Thoracic aorta (tissue), 2 donors: ENCODE measurements around the gene DPAGT1. TPM values are rescaled to one million over a fixed set of nuclear protein-coding genes. Genes with fewer than 3 reads are reported as not detected.

Experiments used
- ATAC-seq: fragments of 150-250 bp; one replicate; pipeline ENCODE4 v1.8.0; 2017; ENCODE audit warnings: low read depth; ENCODE audit not compliant: insufficient number of reproducible peaks, low FRiP score
- DNase-seq: peaks from one replicate; pipeline ENCODE4 v3.0.0-alpha.2; 2020; ENCODE audit warnings: low spot score
- H3K27ac ChIP-seq, 2 donors: fragments of 200-600 bp; sonication (generic); 1 replicate in 1 of 2; 2 replicates in 1 of 2; pipeline ENCODE4 v1.5.1; 2016; ENCODE audit warnings: mild to moderate bottlenecking in 2 of 2, moderate library complexity in 2 of 2
- H3K27me3 ChIP-seq: fragments of 200-600 bp; sonication (generic); replicated peaks from 2 replicates; pipeline ENCODE4 v1.6.0; 2016; ENCODE audit warnings: mild to moderate bottlenecking; ENCODE audit not compliant: insufficient read depth
- H3K36me3 ChIP-seq: fragments of 200-600 bp; sonication (generic); one replicate; pipeline ENCODE4 v1.5.1; 2016
- H3K4me1 ChIP-seq, 2 donors: fragments of 200-600 bp; sonication (generic); 1 replicate in 1 of 2; 2 replicates in 1 of 2; pipeline versions ENCODE4 v1.5.1 to v1.6.0; 2016; ENCODE audit warnings: low read depth in 2 of 2, mild to moderate bottlenecking in 1 of 2; ENCODE audit not compliant: control insufficient read depth in 1 of 2
- H3K4me3 ChIP-seq: fragments of 200-600 bp; sonication (generic); 2 replicates; pipeline ENCODE4 v1.5.1; 2016; ENCODE audit warnings: mild to moderate bottlenecking
- H3K9me3 ChIP-seq: fragments of 200-600 bp; sonication (generic); 2 replicates; pipeline ENCODE4 v1.5.1; 2016
- CTCF ChIP-seq: fragments of 200-600 bp; sonication (generic); IDR thresholded peaks from one replicate; pipeline ENCODE4 v1.5.1; 2019; ENCODE audit warnings: antibody characterized with exemption
- total RNA-seq, 2 donors: library from RNA; depleted of rRNA; stranded (reverse); fragments of >200 nt; gene quantifications; one replicate each; pipeline versions ENCODE4 v1.1.0 to v1.2.3, GENCODE V29; 2016

DPAGT1 gene
- total RNA-seq, 2 donors from 2014 or later = 21.4 to 44.3 TPM

- no peak for TF ChIP-seq CTCF
- no peak for DNase-seq
- Histone ChIP-seq H3K9me3 (no peaks in the 10 kb centered on the region), H3K4me1 (peaks cover 8 to 10% of the 10 kb centered on the region in 2 donors), H3K4me3 (no peak overlapping the region), H3K27me3 (no peaks in the 10 kb centered on the region), H3K27ac (no peak overlapping the region), H3K36me3 (peaks cover 32% of the 10 kb centered on the region)
- ATAC-seq = no peak
These were observed 25.1 kb upstream of the DPAGT1 start for GRCh38 chr11:119126675-119127268.

GRCh38 chr11:119125821-119126220 is 24.2 kb upstream of the DPAGT1 start:
- peaks cover 8 to 12% of the 10 kb centered on the region in 2 donors for H3K4me1 ChIP-seq
- H3K9me3 ChIP-seq = no peaks in the 10 kb centered on the region
- H3K36me3 ChIP-seq = peaks cover 23% of the 10 kb centered on the region
- H3K27ac ChIP-seq = no peak overlapping the region
- DNase-seq (no peak), ATAC-seq (no peak)
- H3K4me3 ChIP-seq = no peak overlapping the region
- H3K27me3 ChIP-seq = no peaks in the 10 kb centered on the region
- no peak for TF ChIP-seq CTCF

- ATAC-seq (peak; percentile 6), DNase-seq (no peak)
- Histone ChIP-seq H3K4me3 (peak overlapping the region; percentile 73), H3K27me3 (no peaks in the 10 kb centered on the region), H3K36me3 (peaks cover 10% of the 10 kb centered on the region), H3K9me3 (no peaks in the 10 kb centered on the region), H3K27ac (peak overlapping the region in 1 of 2 donors; percentile 25), H3K4me1 (peaks cover 8 to 16% of the 10 kb centered on the region in 2 donors)
- TF ChIP-seq CTCF = no peak
These were observed 20.1 kb upstream of the DPAGT1 start for GRCh38 chr11:119121811-119122124.

- peak within 1 kb of the TSS; percentile 73 for H3K4me3 ChIP-seq
- H3K27me3 ChIP-seq = no peaks in the 10 kb centered on the region
- DNase-seq (peak; percentile 99), ATAC-seq (peak; percentile 97)
- peaks cover 8 to 16% of the 10 kb centered on the region in 2 donors for H3K4me1 ChIP-seq
- TF ChIP-seq CTCF = no peak
- H3K9me3 ChIP-seq = no peaks in the 10 kb centered on the region
- peak within 1 kb of the TSS; percentile 25 to 61 for H3K27ac ChIP-seq
- H3K36me3 ChIP-seq = peaks cover 13% of the 10 kb centered on the region
These were observed 19.6 kb upstream of the DPAGT1 start, which contains the start of gene HINFP for GRCh38 chr11:119121008-119121810. Gene HINFP (plus strand): TSS chr11:119121580. CDS start chr11:119126945, 5,365 bp downstream.

GRCh38 chr11:119120639-119121007 is 19.0 kb upstream of the DPAGT1 start:
- Histone ChIP-seq H3K27ac (peak overlapping the region; percentile 25 to 61), H3K4me3 (peak overlapping the region; percentile 73), H3K27me3 (no peaks in the 10 kb centered on the region), H3K4me1 (peaks cover 8 to 16% of the 10 kb centered on the region in 2 donors), H3K9me3 (no peaks in the 10 kb centered on the region), H3K36me3 (peaks cover 13% of the 10 kb centered on the region)
- no peak for DNase-seq
- TF ChIP-seq CTCF = no peak
- ATAC-seq = no peak
